ENCODE data around the gene CLK1.

GRCh38 chr2:200845669-200846325 is 18.7 kb downstream of the CLK1 start:
- no peak for TF ChIP-seq POLR2A (IDR thresholded peaks at IDR 0.05; ENCODE audit: low read depth, low read length)
- TF ChIP-seq POLR2AphosphoS5 (IDR thresholded peaks at IDR 0.05; ENCODE audit: low read depth, low read length) = no peak
